GM18867 (cell line): ENCODE results near the gene NBEAL2.
"Not testable (repeated sequence)": the region's sequence is repeated elsewhere in the genome, so short reads cannot be mapped to it uniquely, and the experiment has no call there.

Experiments
- ATAC-seq: cut with Tn5 transposase; IDR thresholded peaks from one replicate; pipeline ENCODE4 v1.9.1; 2021; ENCODE audit warnings: mild to moderate bottlenecking, moderate library complexity; ENCODE audit not compliant: unreplicated experiment

NBEAL2 gene

GRCh38 chr3:47008851-47009224 is 29.4 kb downstream of the NBEAL2 start:
- ATAC-seq = no peak

- no peak for ATAC-seq
Measured at GRCh38 chr3:47009225-47010110, 30.0 kb downstream of the NBEAL2 start.

GRCh38 chr3:47010111-47010712 is 30.7 kb downstream of the NBEAL2 start:
- ATAC-seq = no peak

- no peak for ATAC-seq
Measured at GRCh38 chr3:47010910-47011309, 31.4 kb downstream of the NBEAL2 start.

DNA sequence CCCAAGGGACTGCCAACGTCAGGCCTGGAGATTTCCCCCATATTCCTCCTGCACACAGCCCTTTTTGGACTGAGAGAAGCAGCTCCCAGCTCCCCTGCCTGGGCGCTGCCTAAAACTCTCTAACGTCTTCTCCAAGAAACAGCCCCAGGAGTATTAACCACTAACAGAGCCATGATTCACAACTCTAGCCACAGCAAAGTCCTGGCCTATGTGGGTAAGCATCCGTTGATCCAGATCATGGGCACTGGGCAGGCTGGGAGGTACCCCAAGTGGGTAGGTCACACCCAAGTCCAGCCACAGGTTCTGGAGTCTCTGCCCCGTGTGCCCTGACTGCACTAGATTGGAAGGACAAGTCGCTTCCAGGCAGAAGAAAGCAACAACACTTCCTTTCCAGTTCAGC is 31.9 kb downstream of the NBEAL2 start:
- ATAC-seq = no peak

DNA sequence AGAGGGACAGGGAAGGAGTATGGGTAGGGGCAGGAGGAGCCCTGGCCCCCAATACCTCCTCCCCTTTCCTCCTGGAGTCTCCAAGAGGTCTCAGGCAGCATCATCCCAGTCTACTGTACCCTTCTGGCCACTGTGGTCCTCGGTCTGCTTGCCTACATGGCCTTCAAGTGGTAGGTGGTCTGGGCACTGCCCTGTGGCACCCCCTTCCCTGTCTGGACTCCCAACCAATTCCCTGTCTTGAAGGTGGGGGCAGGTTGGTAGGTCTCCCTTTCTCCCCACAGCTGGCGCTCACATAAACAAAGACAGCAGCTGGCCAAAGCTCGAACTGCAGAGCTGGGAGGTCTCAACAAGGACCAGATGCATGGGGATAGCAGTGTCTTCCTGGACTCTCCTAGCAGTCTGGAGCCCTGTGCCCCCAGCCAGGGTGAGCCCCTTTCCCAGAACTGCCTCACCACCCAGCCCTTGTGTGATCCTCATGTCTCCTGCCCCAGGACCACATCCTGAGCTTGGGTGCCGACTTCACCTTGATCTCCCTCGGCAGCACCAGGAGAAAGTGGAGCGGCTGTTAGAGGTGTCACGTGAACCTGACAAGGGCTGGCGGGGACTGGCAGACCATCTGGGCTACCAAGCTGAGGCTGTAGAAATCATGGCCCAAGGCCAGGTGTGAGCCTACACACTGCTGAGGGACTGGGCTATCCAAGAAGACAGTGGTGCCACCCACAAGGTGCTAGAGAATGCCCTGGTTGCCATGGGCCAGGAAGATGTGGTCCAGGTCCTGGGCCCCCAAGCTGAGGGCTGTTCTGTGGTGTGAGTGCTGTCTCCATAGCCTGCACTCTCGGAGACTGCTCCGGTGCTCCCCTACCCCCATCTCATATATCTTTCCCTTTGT is 33.1 kb downstream of the NBEAL2 start:
- ATAC-seq = no peak

- no peak for ATAC-seq
Measured at GRCh38 chr3:47013231-47013630, 33.8 kb downstream of the NBEAL2 start.

- ATAC-seq = no peak
Measured at GRCh38 chr3:47014036-47014435, 34.6 kb downstream of the NBEAL2 start.

- no peak for ATAC-seq
Measured at GRCh38 chr3:47015151-47015550, 35.7 kb downstream of the NBEAL2 start.

- ATAC-seq = no peak
Measured at GRCh38 chr3:47016086-47016933, 36.8 kb downstream of the NBEAL2 start.

DNA sequence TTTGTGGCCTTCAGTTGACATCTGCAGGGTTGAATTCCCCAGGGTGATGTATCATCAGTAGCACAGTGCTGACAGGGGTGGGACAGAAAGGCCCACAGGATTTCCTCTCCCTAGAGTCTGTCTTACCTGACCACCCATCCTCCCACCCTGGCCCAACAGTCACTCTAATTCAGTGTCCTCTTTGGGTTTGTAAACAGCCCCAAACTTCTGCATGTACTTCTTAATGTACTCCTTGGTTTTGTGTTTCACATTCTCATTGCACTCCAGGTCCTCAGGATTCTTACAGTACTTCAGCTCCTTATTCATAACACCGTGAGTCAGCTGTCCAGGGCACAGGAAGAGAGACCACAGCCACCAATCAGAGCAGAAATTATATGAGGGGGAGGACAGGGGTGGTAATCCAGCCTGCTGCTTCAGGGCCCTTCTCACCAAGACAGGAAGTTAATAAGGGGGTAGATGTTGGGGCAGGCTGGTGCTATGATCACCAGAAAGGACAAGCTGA is 37.5 kb downstream of the NBEAL2 start:
- no peak for ATAC-seq

DNA sequence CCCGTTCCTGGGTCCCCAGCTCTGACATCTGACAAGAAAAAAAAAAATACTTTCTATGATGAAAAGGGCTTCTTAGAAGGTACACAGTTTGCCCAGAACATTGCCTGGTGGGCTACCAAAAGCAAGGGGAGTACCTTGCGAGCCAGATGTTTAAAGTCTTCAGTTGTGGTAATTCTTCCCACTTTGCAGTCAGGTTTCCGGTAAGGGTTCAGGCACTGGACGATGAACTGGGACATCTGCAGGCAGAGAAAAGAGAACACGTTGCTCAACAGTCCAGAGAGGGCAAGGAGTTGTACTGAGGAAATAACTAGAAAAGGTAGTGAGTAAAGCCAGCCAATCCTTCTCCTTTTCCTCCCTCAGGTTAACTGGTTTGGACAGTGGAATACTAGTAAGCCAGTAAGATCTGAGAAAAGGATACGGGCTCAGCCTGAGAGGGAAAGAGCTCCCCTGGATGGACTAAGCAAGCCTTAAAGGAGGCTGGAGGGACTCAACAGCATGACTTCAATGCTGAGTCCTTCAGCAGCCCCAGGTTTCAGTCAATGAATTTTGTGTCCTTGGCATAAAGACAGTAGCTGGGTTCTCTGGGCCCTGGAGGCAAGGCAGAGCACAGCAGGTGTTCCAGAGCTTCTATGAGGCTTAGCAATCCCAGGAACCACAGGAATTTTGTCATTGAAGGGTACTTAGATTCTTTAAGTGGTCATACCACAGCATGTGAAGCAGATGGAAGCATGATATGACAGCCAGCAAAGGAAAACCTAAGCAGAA is 38.2 kb downstream of the NBEAL2 start:
- ATAC-seq = no peak

DNA sequence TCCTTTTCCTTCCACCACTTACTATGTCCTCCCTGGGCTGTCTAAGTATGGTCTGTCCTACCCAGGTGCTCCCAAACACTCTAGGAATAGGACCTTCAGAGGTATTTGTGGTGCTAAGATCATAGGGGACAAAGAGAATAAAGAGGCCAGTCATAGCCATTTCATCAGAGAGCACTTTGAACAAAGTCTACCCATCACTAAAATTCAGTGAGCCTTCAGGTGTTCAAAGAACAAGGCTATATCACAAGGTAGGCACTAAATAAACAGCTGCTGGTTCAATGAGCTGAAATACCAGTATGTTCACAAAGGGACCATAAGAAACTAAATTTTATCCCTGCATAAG is 38.8 kb downstream of the NBEAL2 start:
- ATAC-seq = no peak

DNA sequence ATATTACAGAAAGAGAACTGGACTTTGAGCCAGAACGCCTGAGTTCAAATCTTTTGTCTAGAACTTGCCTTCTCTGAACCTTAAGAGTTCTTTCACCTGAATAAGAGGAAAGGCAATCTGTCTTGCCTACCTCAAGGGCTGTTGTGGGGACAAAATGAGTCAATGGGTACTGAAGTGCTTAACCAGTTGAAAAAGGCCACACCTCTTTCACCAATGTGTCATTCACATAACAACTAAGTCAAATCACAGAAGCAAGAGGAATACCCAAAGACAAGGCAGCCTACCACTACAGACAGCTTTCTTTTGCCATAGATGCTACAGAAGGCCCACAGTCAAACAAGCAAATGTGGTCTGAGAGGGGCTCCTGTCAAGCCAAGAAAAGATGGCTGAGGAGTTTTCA is 39.7 kb downstream of the NBEAL2 start:
- peak; percentile 66 for ATAC-seq

- no peak for ATAC-seq
Measured at GRCh38 chr3:47020311-47020710, 40.8 kb downstream of the NBEAL2 start.

GRCh38 chr3:47022641-47023071 is 43.2 kb downstream of the NBEAL2 start:
- ATAC-seq = no peak

DNA sequence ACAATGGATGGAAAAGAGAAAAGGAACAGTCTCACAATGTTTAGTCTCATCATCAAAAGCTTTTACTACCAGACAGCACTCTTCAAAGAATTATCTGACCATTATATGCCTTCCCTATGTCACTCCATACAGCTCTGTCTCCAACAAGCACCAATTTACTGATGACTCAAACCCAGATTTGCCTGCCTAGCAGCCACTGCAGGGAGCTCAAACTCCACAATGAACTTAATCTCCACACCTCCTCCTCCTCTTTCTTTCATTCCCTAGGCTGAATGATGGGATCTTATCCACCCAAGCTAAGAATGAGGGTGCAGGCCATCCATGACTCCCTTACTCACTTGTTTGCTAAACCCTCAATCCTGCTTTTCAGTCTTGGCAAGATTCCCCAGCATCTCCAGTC is 45.5 kb downstream of the NBEAL2 start:
- no peak for ATAC-seq

DNA sequence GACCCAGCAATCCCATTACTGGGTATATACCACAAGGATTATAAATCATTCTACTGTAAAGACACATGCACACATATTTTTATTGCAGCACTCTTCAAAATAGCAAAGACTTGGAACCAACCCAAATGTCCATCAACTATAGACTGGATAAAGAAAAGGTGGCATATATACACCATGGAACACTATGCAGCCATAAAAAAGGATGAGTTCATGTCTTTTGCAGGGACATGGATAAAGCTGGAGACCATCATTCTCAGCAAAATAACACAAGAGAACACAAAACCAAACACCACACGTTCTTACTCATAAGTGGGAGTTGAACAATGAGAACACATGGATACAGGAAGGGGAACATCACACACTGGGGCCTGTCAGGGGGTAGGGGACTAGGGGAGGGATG is 47.0 kb downstream of the NBEAL2 start:
- ATAC-seq = not testable (repeated sequence)

- no peak for ATAC-seq
Measured at GRCh38 chr3:47028146-47028545, 48.7 kb downstream of the NBEAL2 start.

DNA sequence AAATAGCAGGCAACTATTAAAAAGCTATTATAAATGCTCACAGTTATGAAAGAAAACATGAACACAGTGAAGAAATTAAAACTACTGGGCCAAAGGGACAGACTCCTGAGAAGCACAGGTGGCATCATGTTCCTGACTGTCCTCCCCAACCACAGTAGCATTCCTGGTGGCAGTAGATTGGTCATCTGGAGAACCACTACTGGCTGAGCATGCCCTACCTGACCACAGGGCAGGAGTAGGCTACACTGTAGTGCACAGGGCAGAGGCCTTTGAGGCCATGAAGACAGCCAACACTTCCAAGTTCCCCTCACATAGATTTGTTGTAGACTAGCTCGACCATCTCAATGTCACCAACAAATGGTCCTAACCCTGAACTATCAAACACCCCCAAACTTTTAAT is 49.2 kb downstream of the NBEAL2 start:
- ATAC-seq = no peak
